ENCODE results near the gene KRTAP5-10.

The KRTAP5-10 gene

GRCh38 chr11:71551711-71552110, 13.7 kb upstream of the KRTAP5-10 start:
- no peaks in the 10 kb centered on the region for H3K9me3 ChIP-seq (ENCODE audit: severe bottlenecking)
- no peaks in the 10 kb centered on the region for H3K27me3 ChIP-seq (ENCODE audit: insufficient read depth, low read depth, severe bottlenecking)
- DNase-seq: no peak
- H3K4me3 ChIP-seq (ENCODE audit: low read depth, low read length): no peak overlapping the region
- no peak for TF ChIP-seq CTCF (IDR thresholded peaks at IDR 0.05; ENCODE audit: low read depth, low read length)
- H3K27ac ChIP-seq: no peak overlapping the region
- H3K36me3 ChIP-seq: no peaks in the 10 kb centered on the region

GRCh38 chr11:71554996-71555395, 10.4 kb upstream of the KRTAP5-10 start:
- Histone ChIP-seq H3K27me3 (ENCODE audit: insufficient read depth, low read depth, severe bottlenecking) (no peaks in the 10 kb centered on the region), H3K4me3 (ENCODE audit: low read depth, low read length) (no peak overlapping the region), H3K27ac (no peak overlapping the region), H3K36me3 (no peaks in the 10 kb centered on the region), H3K9me3 (ENCODE audit: severe bottlenecking) (no peaks in the 10 kb centered on the region)
- DNase-seq: no peak
- TF ChIP-seq CTCF (IDR thresholded peaks at IDR 0.05; ENCODE audit: low read depth, low read length): no peak

- Histone ChIP-seq H3K9me3 (ENCODE audit: severe bottlenecking) (no peaks in the 10 kb centered on the region), H3K27ac (no peak overlapping the region), H3K36me3 (no peaks in the 10 kb centered on the region), H3K4me3 (ENCODE audit: low read depth, low read length) (no peak overlapping the region), H3K27me3 (ENCODE audit: insufficient read depth, low read depth, severe bottlenecking) (no peaks in the 10 kb centered on the region)
- no peak for TF ChIP-seq CTCF (IDR thresholded peaks at IDR 0.05; ENCODE audit: low read depth, low read length)
- DNase-seq: no peak
Measured at GRCh38 chr11:71555508-71555907, 9.9 kb upstream of the KRTAP5-10 start.

GRCh38 chr11:71556018-71556417, 9.3 kb upstream of the KRTAP5-10 start:
- DNase-seq: no peak
- Histone ChIP-seq H3K4me3 (ENCODE audit: low read depth, low read length) (no peak overlapping the region), H3K36me3 (no peaks in the 10 kb centered on the region), H3K27ac (no peak overlapping the region), H3K9me3 (ENCODE audit: severe bottlenecking) (no peaks in the 10 kb centered on the region), H3K27me3 (ENCODE audit: insufficient read depth, low read depth, severe bottlenecking) (no peaks in the 10 kb centered on the region)
- no peak for TF ChIP-seq CTCF (IDR thresholded peaks at IDR 0.05; ENCODE audit: low read depth, low read length)

GRCh38 chr11:71557257-71557656, 8.1 kb upstream of the KRTAP5-10 start:
- H3K36me3 ChIP-seq: no peaks in the 10 kb centered on the region
- no peak for TF ChIP-seq CTCF (IDR thresholded peaks at IDR 0.05; ENCODE audit: low read depth, low read length)
- H3K27ac ChIP-seq: no peak overlapping the region
- no peak overlapping the region for H3K4me3 ChIP-seq (ENCODE audit: low read depth, low read length)
- H3K27me3 ChIP-seq (ENCODE audit: insufficient read depth, low read depth, severe bottlenecking): no peaks in the 10 kb centered on the region
- DNase-seq: no peak
- no peaks in the 10 kb centered on the region for H3K9me3 ChIP-seq (ENCODE audit: severe bottlenecking)

- Histone ChIP-seq H3K4me3 (ENCODE audit: low read depth, low read length) (no peak overlapping the region), H3K9me3 (ENCODE audit: severe bottlenecking) (no peaks in the 10 kb centered on the region), H3K27ac (no peak overlapping the region), H3K36me3 (no peaks in the 10 kb centered on the region), H3K27me3 (ENCODE audit: insufficient read depth, low read depth, severe bottlenecking) (no peaks in the 10 kb centered on the region)
- no peak for DNase-seq
- no peak for TF ChIP-seq CTCF (IDR thresholded peaks at IDR 0.05; ENCODE audit: low read depth, low read length)
Measured at GRCh38 chr11:71558996-71559395, 6.4 kb upstream of the KRTAP5-10 start.
